Neural crest cell (in vitro differentiated cells): ENCODE results near the gene CASP9. TPM values are rescaled to one million over a fixed set of nuclear protein-coding genes. Genes with fewer than 3 reads are reported as not detected.

ENCODE experiments used
- DNase-seq: peaks from one replicate; pipeline ENCODE4 v3.0.0; 2021; ENCODE audit warnings: low read depth, mixed read lengths, low spot score
- H3K27ac Mint-ChIP-seq: one replicate; pipeline ENCODE4 v1.8.0; 2021; ENCODE audit warnings: mild to moderate bottlenecking, mixed read lengths; ENCODE audit not compliant: unreplicated experiment
- H3K27me3 Mint-ChIP-seq: 2 replicates; pipeline ENCODE4 v1.8.0; 2021; ENCODE audit warnings: low read depth, mild to moderate bottlenecking, mixed read lengths
- H3K36me3 Mint-ChIP-seq: 2 replicates; pipeline ENCODE4 v1.8.0; 2021; ENCODE audit warnings: low read depth, mild to moderate bottlenecking, mixed read lengths
- H3K4me1 Mint-ChIP-seq: 2 replicates; pipeline ENCODE4 v1.8.0; 2021; ENCODE audit warnings: mixed read lengths
- H3K4me3 Mint-ChIP-seq: one replicate; pipeline ENCODE4 v1.8.0; 2021; ENCODE audit warnings: mild to moderate bottlenecking, mixed read lengths
- H3K9me3 Mint-ChIP-seq: 2 replicates; pipeline ENCODE4 v1.8.0; 2021; ENCODE audit warnings: mixed read lengths
- total RNA-seq: library from RNA; stranded (reverse); gene quantifications from 2 replicates; pipeline ENCODE4 v1.2.1, GENCODE V29; 2021
- TF ChIP-seq, protein P1 (sequence below): fragments of 200-600 bp; sonication (generic); conservative IDR thresholded peaks from 2 replicates; pipeline ENCODE4 v1.5.0; 2021; ENCODE audit warnings: antibody characterized with exemption, mild to moderate bottlenecking

The CASP9 gene
- total RNA-seq, 1 donor from 2014 or later: 13.2 TPM

- TF ChIP-seq, protein P1, sequence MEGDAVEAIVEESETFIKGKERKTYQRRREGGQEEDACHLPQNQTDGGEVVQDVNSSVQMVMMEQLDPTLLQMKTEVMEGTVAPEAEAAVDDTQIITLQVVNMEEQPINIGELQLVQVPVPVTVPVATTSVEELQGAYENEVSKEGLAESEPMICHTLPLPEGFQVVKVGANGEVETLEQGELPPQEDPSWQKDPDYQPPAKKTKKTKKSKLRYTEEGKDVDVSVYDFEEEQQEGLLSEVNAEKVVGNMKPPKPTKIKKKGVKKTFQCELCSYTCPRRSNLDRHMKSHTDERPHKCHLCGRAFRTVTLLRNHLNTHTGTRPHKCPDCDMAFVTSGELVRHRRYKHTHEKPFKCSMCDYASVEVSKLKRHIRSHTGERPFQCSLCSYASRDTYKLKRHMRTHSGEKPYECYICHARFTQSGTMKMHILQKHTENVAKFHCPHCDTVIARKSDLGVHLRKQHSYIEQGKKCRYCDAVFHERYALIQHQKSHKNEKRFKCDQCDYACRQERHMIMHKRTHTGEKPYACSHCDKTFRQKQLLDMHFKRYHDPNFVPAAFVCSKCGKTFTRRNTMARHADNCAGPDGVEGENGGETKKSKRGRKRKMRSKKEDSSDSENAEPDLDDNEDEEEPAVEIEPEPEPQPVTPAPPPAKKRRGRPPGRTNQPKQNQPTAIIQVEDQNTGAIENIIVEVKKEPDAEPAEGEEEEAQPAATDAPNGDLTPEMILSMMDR: no peak
- H3K27ac Mint-ChIP-seq: peak overlapping the region; percentile 12
- no peaks in the 10 kb centered on the region for H3K4me1 Mint-ChIP-seq
Measured at GRCh38 chr1:15559189-15559810, 35.3 kb upstream of the CASP9 start.

DNA sequence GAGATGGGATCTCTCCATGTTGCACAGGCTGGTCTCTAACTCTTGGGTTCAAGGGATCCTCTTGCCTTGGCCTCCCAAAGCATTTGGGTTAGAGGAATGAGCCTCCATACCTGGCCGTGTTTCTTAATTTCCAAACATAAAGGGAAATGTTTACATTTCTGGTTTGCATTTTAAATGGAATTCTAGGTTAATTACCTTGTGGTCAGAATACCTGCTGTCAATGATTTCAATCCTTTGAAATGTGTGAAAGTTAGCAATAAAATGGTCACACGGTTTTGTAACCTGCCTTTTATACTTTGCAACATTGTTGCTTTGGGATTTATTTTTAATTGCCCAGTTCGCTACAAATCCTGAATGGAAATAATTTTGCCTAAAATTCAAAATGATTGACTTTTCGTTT is 34.5 kb upstream of the CASP9 start:
- no peak for DNase-seq
- TF ChIP-seq, protein P1: no peak
- no peaks in the 10 kb centered on the region for H3K27me3 Mint-ChIP-seq
- H3K4me3 Mint-ChIP-seq: no peak overlapping the region
- no peaks in the 10 kb centered on the region for H3K36me3 Mint-ChIP-seq
- H3K27ac Mint-ChIP-seq: no peak overlapping the region
- no peaks in the 10 kb centered on the region for H3K9me3 Mint-ChIP-seq
- H3K4me1 Mint-ChIP-seq: no peaks in the 10 kb centered on the region

More at GRCh38 chr1:15559189-15559810, 35.3 kb upstream of the CASP9 start:
- no peaks in the 10 kb centered on the region for H3K9me3 Mint-ChIP-seq
- H3K4me3 Mint-ChIP-seq: no peak overlapping the region
- no peaks in the 10 kb centered on the region for H3K27me3 Mint-ChIP-seq
- H3K36me3 Mint-ChIP-seq: peaks cover 4% of the 10 kb centered on the region
- DNase-seq: no peak

DNA sequence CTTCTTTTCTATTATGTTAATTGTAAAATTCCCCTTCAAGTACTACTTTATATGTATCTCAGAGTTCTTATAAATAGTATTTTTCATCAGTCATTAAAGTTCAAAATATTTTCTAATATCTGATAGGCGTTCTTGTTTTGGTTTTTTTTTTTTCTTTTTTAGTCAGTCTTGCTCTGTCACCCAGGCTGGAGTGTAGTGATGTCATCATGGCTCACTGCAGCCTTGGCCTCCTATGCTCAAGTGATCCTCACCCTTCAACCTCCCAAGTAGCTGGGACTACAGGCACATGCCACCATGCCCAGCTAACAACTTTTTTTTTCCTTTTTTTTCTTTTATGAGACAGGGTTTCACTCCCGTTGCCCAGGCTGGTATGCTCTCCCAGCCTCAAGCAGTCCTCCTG is 33.6 kb upstream of the CASP9 start:
- TF ChIP-seq, protein P1: no peak

GRCh38 chr1:15557008-15557407 is 33.0 kb upstream of the CASP9 start:
- H3K4me1 Mint-ChIP-seq: no peaks in the 10 kb centered on the region
- H3K4me3 Mint-ChIP-seq: no peak overlapping the region
- no peaks in the 10 kb centered on the region for H3K27me3 Mint-ChIP-seq

More for the DNA sequence above, 33.6 kb upstream of the CASP9 start:
- no peak for DNase-seq
- H3K27me3 Mint-ChIP-seq: no peaks in the 10 kb centered on the region
- H3K27ac Mint-ChIP-seq: no peak overlapping the region
- H3K9me3 Mint-ChIP-seq: no peaks in the 10 kb centered on the region
- H3K4me3 Mint-ChIP-seq: no peak overlapping the region
- no peaks in the 10 kb centered on the region for H3K36me3 Mint-ChIP-seq
- H3K4me1 Mint-ChIP-seq: no peaks in the 10 kb centered on the region

DNA sequence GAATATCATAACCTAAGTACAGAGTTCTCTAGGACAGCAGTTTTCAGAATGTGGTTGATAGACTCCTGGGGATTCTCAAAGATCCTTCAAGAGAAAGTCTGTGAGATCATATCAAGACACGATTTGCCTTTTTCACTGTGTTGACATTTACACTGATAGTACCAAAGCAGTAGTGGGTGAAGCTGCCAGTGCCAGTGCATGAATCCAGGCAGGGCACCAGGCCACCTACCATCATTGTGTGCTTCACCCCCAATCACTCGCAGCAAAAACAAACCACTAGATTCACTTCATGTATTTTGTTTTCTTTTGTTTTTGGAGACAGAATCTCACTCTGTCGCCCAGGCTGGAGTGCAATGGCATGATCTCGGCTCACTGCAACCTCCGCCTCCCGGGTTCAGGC is 26.6 kb upstream of the CASP9 start:
- DNase-seq: no peak
- H3K27me3 Mint-ChIP-seq: no peaks in the 10 kb centered on the region

More at GRCh38 chr1:15557008-15557407, 33.0 kb upstream of the CASP9 start:
- H3K27ac Mint-ChIP-seq: no peak overlapping the region
- no peak for DNase-seq
- no peaks in the 10 kb centered on the region for H3K36me3 Mint-ChIP-seq
- no peaks in the 10 kb centered on the region for H3K9me3 Mint-ChIP-seq
- TF ChIP-seq, protein P1: no peak

More for the DNA sequence above, 26.6 kb upstream of the CASP9 start:
- Mint-ChIP-seq H3K4me1 (no peaks in the 10 kb centered on the region), H3K36me3 (peaks cover 14% of the 10 kb centered on the region), H3K9me3 (no peaks in the 10 kb centered on the region), H3K27ac (no peak overlapping the region), H3K4me3 (no peak overlapping the region)
- TF ChIP-seq, protein P1: no peak
